Fibroblast of lung (primary cell): ENCODE data around the gene ACTR1B.

Source experiments
- EZH2 ChIP-seq: IDR thresholded peaks from 2 replicates; pipeline ENCODE4 v1.5.1; 2012; ENCODE audit warnings: low read length, control low read depth, mild to moderate bottlenecking; ENCODE audit errors: missing control alignments
- TF ChIP-seq, protein P1 (sequence below), 2 donors: IDR thresholded peaks in 1 of 2; conservative IDR thresholded peaks in 1 of 2; 1 replicate in 1 of 2; 2 replicates in 1 of 2; pipeline ENCODE4 v1.5.1; 2011 to 2012; ENCODE audit warnings: low read length in 2 of 2, control low read depth in 1 of 2, inconsistent platforms in 1 of 2, low read depth in 1 of 2, mild to moderate bottlenecking in 1 of 2

DNA sequence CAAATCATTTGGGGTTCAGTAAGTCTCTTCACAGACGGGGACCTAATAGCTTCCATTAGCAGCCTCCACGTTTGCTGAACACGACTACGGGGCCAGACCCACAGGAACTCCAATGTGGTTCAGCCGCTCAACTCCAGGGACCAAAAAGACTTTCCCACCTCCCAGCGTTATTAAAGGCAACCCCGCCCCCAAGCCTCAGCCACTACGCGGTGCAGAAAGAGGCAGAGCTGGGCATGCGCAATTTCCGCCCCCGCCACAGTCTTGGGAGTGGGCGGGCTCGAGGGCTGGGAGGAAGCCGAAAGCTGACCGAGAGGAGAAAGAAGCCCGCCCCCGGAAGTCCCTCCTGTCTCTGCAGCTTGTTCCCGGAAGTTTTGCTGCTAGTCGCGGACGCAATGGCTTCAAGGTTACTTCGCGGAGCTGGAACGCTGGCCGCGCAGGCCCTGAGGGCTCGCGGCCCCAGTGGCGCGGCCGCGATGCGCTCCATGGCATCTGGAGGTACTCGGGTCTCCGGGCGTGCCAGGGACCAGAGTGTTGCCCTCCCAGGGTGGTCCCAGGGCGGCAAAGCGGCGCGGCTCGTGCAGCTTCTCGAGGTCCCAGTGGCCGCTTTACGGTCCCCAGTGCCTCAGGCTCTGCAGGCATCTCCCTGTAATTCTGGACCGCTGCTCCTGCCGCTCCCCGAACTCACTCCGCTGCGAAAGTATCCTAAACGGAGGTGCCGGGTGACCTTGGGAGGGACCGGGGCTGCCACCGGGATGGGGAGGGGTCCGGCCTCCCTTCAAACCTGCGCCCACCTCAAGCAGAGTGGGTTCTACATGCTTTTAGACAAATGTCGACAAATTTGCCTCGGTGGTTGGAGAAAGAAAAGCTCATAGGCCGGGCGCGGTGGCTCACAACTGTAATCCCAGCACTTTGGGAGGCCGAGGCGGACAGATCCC lies 17.9 kb downstream of the ACTR1B start, which contains the start of gene COX5B:
- TF ChIP-seq, protein P1, sequence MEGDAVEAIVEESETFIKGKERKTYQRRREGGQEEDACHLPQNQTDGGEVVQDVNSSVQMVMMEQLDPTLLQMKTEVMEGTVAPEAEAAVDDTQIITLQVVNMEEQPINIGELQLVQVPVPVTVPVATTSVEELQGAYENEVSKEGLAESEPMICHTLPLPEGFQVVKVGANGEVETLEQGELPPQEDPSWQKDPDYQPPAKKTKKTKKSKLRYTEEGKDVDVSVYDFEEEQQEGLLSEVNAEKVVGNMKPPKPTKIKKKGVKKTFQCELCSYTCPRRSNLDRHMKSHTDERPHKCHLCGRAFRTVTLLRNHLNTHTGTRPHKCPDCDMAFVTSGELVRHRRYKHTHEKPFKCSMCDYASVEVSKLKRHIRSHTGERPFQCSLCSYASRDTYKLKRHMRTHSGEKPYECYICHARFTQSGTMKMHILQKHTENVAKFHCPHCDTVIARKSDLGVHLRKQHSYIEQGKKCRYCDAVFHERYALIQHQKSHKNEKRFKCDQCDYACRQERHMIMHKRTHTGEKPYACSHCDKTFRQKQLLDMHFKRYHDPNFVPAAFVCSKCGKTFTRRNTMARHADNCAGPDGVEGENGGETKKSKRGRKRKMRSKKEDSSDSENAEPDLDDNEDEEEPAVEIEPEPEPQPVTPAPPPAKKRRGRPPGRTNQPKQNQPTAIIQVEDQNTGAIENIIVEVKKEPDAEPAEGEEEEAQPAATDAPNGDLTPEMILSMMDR (conservative IDR thresholded peaks at IDR 0.05 in 1 of 2, IDR thresholded peaks at IDR 0.05 in 1 of 2; ENCODE audit: low read depth in 1 of 2, low read length in 2 of 2) = no peak
- no peak for TF ChIP-seq EZH2
